H9 (cell line): ENCODE results near the gene GHR. TPM values are rescaled to one million over a fixed set of nuclear protein-coding genes. Genes with fewer than 3 reads are reported as not detected.
"Not testable (repeated sequence)": the region's sequence is repeated elsewhere in the genome, so short reads cannot be mapped to it uniquely, and the experiment has no call there.

Experiments used
- DNase-seq: peaks from one replicate; pipeline ENCODE4 v3.0.0-alpha.2; 2017
- H2AFZ ChIP-seq: one replicate; pipeline ENCODE4 v1.6.1; 2013; ENCODE audit warnings: mild to moderate bottlenecking, low read length, control low read depth, moderate library complexity
- H2AK5ac ChIP-seq: 2 replicates; pipeline ENCODE4 v1.6.1; 2013; ENCODE audit warnings: low read length, control low read depth, mixed read lengths; ENCODE audit not compliant: insufficient read length
- H2BK120ac ChIP-seq: one replicate; pipeline ENCODE4 v1.6.1; 2013; ENCODE audit warnings: low read depth, mild to moderate bottlenecking, low read length, control low read depth, inconsistent platforms; ENCODE audit not compliant: poor library complexity, severe bottlenecking
- H2BK12ac ChIP-seq: 2 replicates; pipeline ENCODE4 v1.6.1; 2013; ENCODE audit warnings: low read length, control low read depth, mixed read lengths, low read depth; ENCODE audit not compliant: insufficient read length
- H2BK15ac ChIP-seq: 2 replicates; pipeline ENCODE4 v1.6.1; 2013; ENCODE audit warnings: low read depth, low read length, control low read depth
- H2BK20ac ChIP-seq: one replicate; pipeline ENCODE4 v1.6.1; 2013; ENCODE audit warnings: low read depth, mild to moderate bottlenecking, low read length, control low read depth, inconsistent platforms; ENCODE audit not compliant: poor library complexity, severe bottlenecking
- H2BK5ac ChIP-seq: 2 replicates; pipeline ENCODE4 v1.6.1; 2013; ENCODE audit warnings: low read length, control low read depth, mixed read lengths; ENCODE audit not compliant: insufficient read length
- H3K14ac ChIP-seq: 2 replicates; pipeline ENCODE4 v1.6.1; 2013; ENCODE audit warnings: low read length, control low read depth; ENCODE audit not compliant: insufficient read depth
- H3K18ac ChIP-seq: 2 replicates; pipeline ENCODE4 v1.6.1; 2013; ENCODE audit warnings: low read depth, mild to moderate bottlenecking, mixed read lengths, low read length, control low read depth; ENCODE audit not compliant: insufficient read length
- H3K23ac ChIP-seq: 2 replicates; pipeline ENCODE4 v1.6.1; 2013; ENCODE audit warnings: low read length, control low read depth, mixed read lengths, low read depth; ENCODE audit not compliant: insufficient read length
- H3K23me2 ChIP-seq: 2 replicates; pipeline ENCODE4 v1.6.1; 2013; ENCODE audit warnings: low read depth, mild to moderate bottlenecking, mixed read lengths, low read length, control low read depth; ENCODE audit not compliant: insufficient read length, poor library complexity, severe bottlenecking
- H3K27ac ChIP-seq: 2 replicates; pipeline ENCODE4 v1.5.1; 2013; ENCODE audit warnings: low read length, control low read depth, mixed read lengths, low read depth; ENCODE audit not compliant: insufficient read length
- H3K27me3 ChIP-seq: 2 replicates; pipeline ENCODE4 v1.6.1; 2013; ENCODE audit warnings: low read length, control low read depth, inconsistent platforms; ENCODE audit not compliant: insufficient read depth
- H3K4ac ChIP-seq: 2 replicates; pipeline ENCODE4 v1.6.1; 2013; ENCODE audit warnings: low read depth, mild to moderate bottlenecking, control low read depth, inconsistent platforms, low read length, moderate library complexity
- H3K4me1 ChIP-seq: 2 replicates; pipeline ENCODE4 v1.6.1; 2013; ENCODE audit warnings: low read length, control low read depth, inconsistent platforms; ENCODE audit not compliant: insufficient read depth
- H3K4me2 ChIP-seq: 2 replicates; pipeline ENCODE4 v1.6.1; 2013; ENCODE audit warnings: low read length, control low read depth, mixed read lengths; ENCODE audit not compliant: insufficient read length, insufficient read depth
- H3K56ac ChIP-seq: 2 replicates; pipeline ENCODE4 v1.6.1; 2013; ENCODE audit warnings: low read depth, mild to moderate bottlenecking, mixed read lengths, low read length, control low read depth; ENCODE audit not compliant: insufficient read length
- H3K79me1 ChIP-seq: 2 replicates; pipeline ENCODE4 v1.6.1; 2013; ENCODE audit warnings: low read depth, mild to moderate bottlenecking, moderate library complexity, low read length, control low read depth, inconsistent platforms; ENCODE audit not compliant: insufficient read depth, poor library complexity, severe bottlenecking
- H3K79me2 ChIP-seq: 2 replicates; pipeline ENCODE4 v1.6.1; 2013; ENCODE audit warnings: low read length, control low read depth, inconsistent platforms; ENCODE audit not compliant: insufficient read depth
- H3K9ac ChIP-seq: 2 replicates; pipeline ENCODE4 v1.6.1; 2013; ENCODE audit warnings: low read length, control low read depth, mixed read lengths; ENCODE audit not compliant: insufficient read length; ENCODE audit errors: extremely low read depth
- H3K9me3 ChIP-seq: one replicate; pipeline ENCODE4 v1.6.1; 2013; ENCODE audit warnings: low read depth, low read length, inconsistent platforms; ENCODE audit not compliant: control insufficient read depth
- H3T11ph ChIP-seq: one replicate; pipeline ENCODE4 v1.6.1; 2013; ENCODE audit warnings: mild to moderate bottlenecking, low read length, control low read depth, inconsistent platforms
- H4K20me1 ChIP-seq: one replicate; pipeline ENCODE4 v1.6.1; 2013; ENCODE audit not compliant: control insufficient read depth, insufficient read length, insufficient read depth
- H4K5ac ChIP-seq: 2 replicates; pipeline ENCODE4 v1.6.1; 2013; ENCODE audit warnings: low read depth, mild to moderate bottlenecking, mixed read lengths, low read length, control low read depth; ENCODE audit not compliant: insufficient read length
- H4K8ac ChIP-seq: replicated peaks from 2 replicates; pipeline ENCODE4 v1.6.1; 2013; ENCODE audit warnings: low read length, control low read depth, mixed read lengths, low read depth; ENCODE audit not compliant: insufficient read length
- H4K91ac ChIP-seq: 2 replicates; pipeline ENCODE4 v1.6.1; 2013; ENCODE audit warnings: low read depth, mild to moderate bottlenecking, moderate library complexity, mixed read lengths, low read length, control low read depth; ENCODE audit not compliant: insufficient read length
- H3K27ac Mint-ChIP-seq, 3 experiments: 2 replicates in 2 of 3; 3 replicates in 1 of 3; pipeline ENCODE4 v1.8.0; 2020 to 2021; ENCODE audit warnings: mixed read lengths in 3 of 3, mild to moderate bottlenecking in 1 of 3, moderate library complexity in 1 of 3
- H3K27me3 Mint-ChIP-seq: 2 replicates; pipeline ENCODE4 v1.8.0; 2021; ENCODE audit warnings: low read depth, mild to moderate bottlenecking, moderate library complexity, mixed read lengths
- H3K36me3 Mint-ChIP-seq, 3 experiments: 2 replicates in 2 of 3; 3 replicates in 1 of 3; pipeline ENCODE4 v1.8.0; 2020 to 2021; ENCODE audit warnings: low read depth in 3 of 3, mixed read lengths in 3 of 3; ENCODE audit not compliant: insufficient read depth in 1 of 3
- H3K4me1 Mint-ChIP-seq, 2 experiments: 2 replicates each; pipeline ENCODE4 v1.8.0; 2020; ENCODE audit warnings: mixed read lengths in 2 of 2
- H3K4me3 Mint-ChIP-seq, 2 experiments: 2 replicates in 1 of 2; 3 replicates in 1 of 2; pipeline ENCODE4 v1.8.0; 2020 to 2021; ENCODE audit warnings: mild to moderate bottlenecking in 2 of 2, mixed read lengths in 2 of 2, moderate library complexity in 1 of 2
- H3K9me3 Mint-ChIP-seq, 2 experiments: 2 replicates in 1 of 2; 3 replicates in 1 of 2; pipeline ENCODE4 v1.8.0; 2020; ENCODE audit warnings: mild to moderate bottlenecking in 2 of 2, mixed read lengths in 2 of 2, moderate library complexity in 1 of 2
- WGBS: extraction: QIAGEN DNeasy Blood & Tissue Kit; methylation state at CpG from one replicate; pipeline ENCODE4 v1.1.7; 2013; ENCODE audit warnings: missing lambda C conversion rate, low lambda C conversion rate, mixed read lengths; ENCODE audit not compliant: insufficient read length; ENCODE audit errors: extremely low coverage; 5-methylcytosine and 5-hydroxymethylcytosine counted together
- total RNA-seq: library from RNA; stranded (reverse); gene quantifications from 2 replicates; pipeline ENCODE4 v1.2.1, GENCODE V29; 2021
- TF ChIP-seq, protein P1 (sequence below): fragments of 200-600 bp; sonication (generic); conservative IDR thresholded peaks from 3 replicates; pipeline ENCODE4 v1.8.0; 2021; ENCODE audit warnings: antibody characterized with exemption, mild to moderate bottlenecking

GHR gene
- total RNA-seq, 1 experiment from 2014 or later: 0.20 TPM

DNA sequence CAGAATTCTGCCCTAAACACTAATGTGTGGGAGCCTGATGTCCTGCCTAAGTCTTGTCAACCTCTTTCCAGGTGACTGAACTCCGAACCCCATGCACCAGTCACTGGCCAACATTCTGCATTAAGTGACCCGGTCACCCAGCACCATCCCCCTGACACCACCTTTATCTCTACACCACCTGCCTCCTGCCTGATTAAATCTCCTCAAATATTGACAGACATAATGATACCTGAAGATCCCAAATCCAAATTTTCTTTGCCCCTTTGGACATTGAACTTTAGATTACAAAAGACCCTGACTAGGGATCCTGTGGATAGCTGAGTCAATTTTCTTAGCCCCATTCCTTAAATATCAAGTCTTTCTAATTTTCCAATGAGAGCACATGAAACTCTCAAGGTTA, 150.1 kb downstream of the GHR start:
- Histone ChIP-seq H2BK120ac (no peak overlapping the region), H3K4me2 (no peak overlapping the region), H3K23me2 (no peaks in the 10 kb centered on the region), H4K91ac (no peak overlapping the region), H3K23ac (no peak overlapping the region), H3K56ac (no peak overlapping the region), H2BK12ac (no peak overlapping the region), H3K9ac (no peak overlapping the region), H3K79me2 (no peaks in the 10 kb centered on the region), H2BK20ac (no peak overlapping the region), H4K20me1 (no peaks in the 10 kb centered on the region), H3K18ac (no peak overlapping the region), H3K27me3 (no peaks in the 10 kb centered on the region), H2AFZ (no peak overlapping the region), H2BK5ac (no peak overlapping the region), H2BK15ac (no peak overlapping the region), H3K79me1 (no peaks in the 10 kb centered on the region), H3K4me1 (no peaks in the 10 kb centered on the region), H2AK5ac (no peak overlapping the region), H4K5ac (no peak overlapping the region), H4K8ac (no peak overlapping the region), H3T11ph (no peak overlapping the region), H3K27ac (no peak overlapping the region), H3K4ac (no peak overlapping the region), H3K9me3 (no peaks in the 10 kb centered on the region), H3K14ac (no peak overlapping the region)
- TF ChIP-seq, protein P1, sequence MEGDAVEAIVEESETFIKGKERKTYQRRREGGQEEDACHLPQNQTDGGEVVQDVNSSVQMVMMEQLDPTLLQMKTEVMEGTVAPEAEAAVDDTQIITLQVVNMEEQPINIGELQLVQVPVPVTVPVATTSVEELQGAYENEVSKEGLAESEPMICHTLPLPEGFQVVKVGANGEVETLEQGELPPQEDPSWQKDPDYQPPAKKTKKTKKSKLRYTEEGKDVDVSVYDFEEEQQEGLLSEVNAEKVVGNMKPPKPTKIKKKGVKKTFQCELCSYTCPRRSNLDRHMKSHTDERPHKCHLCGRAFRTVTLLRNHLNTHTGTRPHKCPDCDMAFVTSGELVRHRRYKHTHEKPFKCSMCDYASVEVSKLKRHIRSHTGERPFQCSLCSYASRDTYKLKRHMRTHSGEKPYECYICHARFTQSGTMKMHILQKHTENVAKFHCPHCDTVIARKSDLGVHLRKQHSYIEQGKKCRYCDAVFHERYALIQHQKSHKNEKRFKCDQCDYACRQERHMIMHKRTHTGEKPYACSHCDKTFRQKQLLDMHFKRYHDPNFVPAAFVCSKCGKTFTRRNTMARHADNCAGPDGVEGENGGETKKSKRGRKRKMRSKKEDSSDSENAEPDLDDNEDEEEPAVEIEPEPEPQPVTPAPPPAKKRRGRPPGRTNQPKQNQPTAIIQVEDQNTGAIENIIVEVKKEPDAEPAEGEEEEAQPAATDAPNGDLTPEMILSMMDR: no peak
- WGBS: no CpG with 5 or more reads among the region's 2 CpGs
- H3K27me3 Mint-ChIP-seq: no peaks in the 10 kb centered on the region
- DNase-seq: no peak
- no peak overlapping the region for H3K4me3 Mint-ChIP-seq
- H3K36me3 Mint-ChIP-seq: no peaks in the 10 kb centered on the region
- no peaks in the 10 kb centered on the region for H3K4me1 Mint-ChIP-seq
- H3K9me3 Mint-ChIP-seq: no peaks in the 10 kb centered on the region
- H3K27ac Mint-ChIP-seq: peak overlapping the region in 1 of 3 experiments; percentile 46; a peak in 1 of 7 replicates

DNA sequence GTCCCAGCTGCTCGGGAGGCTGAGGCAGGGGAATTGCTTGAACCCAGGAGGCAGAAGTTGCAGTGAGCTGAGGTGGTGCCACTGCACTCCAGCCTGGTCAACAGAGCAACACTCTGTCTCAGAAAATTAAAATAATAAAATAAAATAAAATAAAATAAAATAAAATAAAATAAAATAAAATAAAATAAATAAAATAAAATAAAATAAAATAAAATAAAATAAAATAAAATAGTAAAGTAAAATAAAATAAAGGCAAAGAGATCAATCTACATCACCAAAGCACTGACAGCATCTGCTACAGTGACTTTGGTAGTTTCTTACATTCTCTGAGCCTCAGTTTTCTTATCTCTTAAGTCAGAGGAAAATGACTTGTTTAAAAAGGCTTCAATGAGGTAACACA, 152.7 kb downstream of the GHR start:
- not testable (repeated sequence) for H3K9ac ChIP-seq, H3K27ac ChIP-seq, H2AFZ ChIP-seq, H3K27me3 Mint-ChIP-seq, H4K91ac ChIP-seq, H3K23ac ChIP-seq, H3T11ph ChIP-seq, H4K8ac ChIP-seq, H2BK5ac ChIP-seq, H3K27ac Mint-ChIP-seq, H3K18ac ChIP-seq, H3K4me1 Mint-ChIP-seq, H3K4ac ChIP-seq, H3K14ac ChIP-seq, DNase-seq, H2BK15ac ChIP-seq, H3K56ac ChIP-seq, H3K27me3 ChIP-seq, H3K4me2 ChIP-seq, H3K9me3 Mint-ChIP-seq, H3K79me2 ChIP-seq, H3K36me3 Mint-ChIP-seq, H4K5ac ChIP-seq, H2BK120ac ChIP-seq, H2BK12ac ChIP-seq, H3K9me3 ChIP-seq, H4K20me1 ChIP-seq, H2AK5ac ChIP-seq, H3K4me1 ChIP-seq, H2BK20ac ChIP-seq, H3K79me1 ChIP-seq, H3K4me3 Mint-ChIP-seq, H3K23me2 ChIP-seq
- no CpG with 5 or more reads among the region's 1 CpG for WGBS
